ENCODE data around the gene NFATC2.

The NFATC2 gene

DNA sequence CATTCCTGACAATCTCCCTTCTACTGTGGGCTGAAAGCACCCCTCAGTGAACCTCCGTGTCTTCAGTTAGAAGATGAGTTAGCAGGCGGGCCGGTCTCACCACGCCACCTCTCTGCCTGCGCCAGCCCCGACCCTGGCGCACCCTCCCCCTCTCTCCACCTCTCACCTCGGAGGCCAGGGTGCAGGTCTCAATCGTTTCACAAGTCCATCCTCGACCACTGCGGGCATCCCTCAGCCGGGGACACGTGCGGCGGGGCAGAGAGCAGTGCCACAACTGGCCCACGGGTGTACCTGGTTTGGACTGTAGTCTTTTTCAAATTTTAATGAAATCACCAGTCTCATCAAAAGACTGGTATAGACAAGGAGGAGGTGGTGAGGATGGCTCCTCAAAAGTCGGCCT is 34.4 kb downstream of the NFATC2 start:
- Histone ChIP-seq H3K36me3 (ENCODE audit: insufficient read depth, low read length) (no peaks in the 10 kb centered on the region), H3K4me1 (ENCODE audit: insufficient read depth, low read length) (no peaks in the 10 kb centered on the region)

GRCh38 chr20:51507216-51508036 is 35.1 kb downstream of the NFATC2 start:
- Histone ChIP-seq H3K9me3 (ENCODE audit: control insufficient read depth, insufficient read depth, low read length) (no peaks in the 10 kb centered on the region), H3K36me3 (ENCODE audit: insufficient read depth, low read length) (no peaks in the 10 kb centered on the region), H3K4me1 (ENCODE audit: insufficient read depth, low read length) (no peaks in the 10 kb centered on the region), H3K9ac (ENCODE audit: low read depth, low read length) (no peak overlapping the region)

More for the DNA sequence above, 34.4 kb downstream of the NFATC2 start:
- Histone ChIP-seq H3K9me3 (ENCODE audit: control insufficient read depth, insufficient read depth, low read length) (no peaks in the 10 kb centered on the region), H3K9ac (ENCODE audit: low read depth, low read length) (no peak overlapping the region)

GRCh38 chr20:51506527-51507215 is 35.8 kb downstream of the NFATC2 start:
- no peaks in the 10 kb centered on the region for H3K4me1 ChIP-seq (ENCODE audit: insufficient read depth, low read length)
- H3K9me3 ChIP-seq (ENCODE audit: control insufficient read depth, insufficient read depth, low read length), result no peaks in the 10 kb centered on the region
- no peak overlapping the region for H3K9ac ChIP-seq (ENCODE audit: low read depth, low read length)
- H3K36me3 ChIP-seq (ENCODE audit: insufficient read depth, low read length), result no peaks in the 10 kb centered on the region

DNA sequence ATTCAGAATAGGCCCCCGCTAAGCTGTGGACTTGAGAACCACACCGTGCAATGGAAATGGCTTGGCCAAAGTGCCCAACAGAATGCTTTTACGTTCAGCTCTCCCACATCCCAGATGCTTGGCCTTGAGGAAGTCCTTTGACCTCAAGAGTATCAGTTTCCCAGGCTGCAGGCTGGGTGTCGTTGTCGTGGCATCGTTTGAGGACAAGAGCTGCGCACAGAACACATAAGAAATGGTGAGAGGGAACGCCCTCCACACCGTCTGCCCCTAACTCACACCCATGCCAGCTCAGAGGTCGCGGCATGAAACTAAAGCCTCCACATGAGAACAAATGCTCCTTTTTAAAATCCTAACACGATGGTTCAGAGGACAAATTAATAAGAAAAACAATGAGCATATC is 37.0 kb downstream of the NFATC2 start:
- no peaks in the 10 kb centered on the region for H3K36me3 ChIP-seq (ENCODE audit: insufficient read depth, low read length)
- no peaks in the 10 kb centered on the region for H3K9me3 ChIP-seq (ENCODE audit: control insufficient read depth, insufficient read depth, low read length)
- H3K4me1 ChIP-seq (ENCODE audit: insufficient read depth, low read length), result no peaks in the 10 kb centered on the region
- H3K9ac ChIP-seq (ENCODE audit: low read depth, low read length), result no peak overlapping the region

DNA sequence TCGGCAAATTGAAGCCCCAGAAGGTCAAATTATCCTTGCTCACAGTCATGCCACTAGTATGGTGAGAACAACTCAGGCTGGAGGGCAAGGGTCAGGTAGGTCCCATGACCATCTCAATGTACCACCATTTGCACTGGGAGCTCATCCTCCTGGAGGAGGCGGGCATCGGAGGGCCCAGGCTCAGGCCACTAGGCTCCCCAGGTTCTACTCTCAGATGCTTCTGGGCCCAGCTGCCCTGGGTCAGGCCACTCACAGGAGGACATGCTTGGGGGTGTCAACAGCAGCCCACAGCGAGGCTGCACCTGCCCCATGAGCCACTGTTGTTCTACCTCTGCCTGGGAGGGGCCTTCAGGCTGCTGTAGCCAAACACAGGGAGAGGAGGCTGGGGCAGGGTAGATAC is 39.1 kb downstream of the NFATC2 start:
- no peak overlapping the region for H3K9ac ChIP-seq (ENCODE audit: low read depth, low read length)
- no peaks in the 10 kb centered on the region for H3K4me1 ChIP-seq (ENCODE audit: insufficient read depth, low read length)
- H3K36me3 ChIP-seq (ENCODE audit: insufficient read depth, low read length), result no peaks in the 10 kb centered on the region
- H3K9me3 ChIP-seq (ENCODE audit: control insufficient read depth, insufficient read depth, low read length), result no peaks in the 10 kb centered on the region

DNA sequence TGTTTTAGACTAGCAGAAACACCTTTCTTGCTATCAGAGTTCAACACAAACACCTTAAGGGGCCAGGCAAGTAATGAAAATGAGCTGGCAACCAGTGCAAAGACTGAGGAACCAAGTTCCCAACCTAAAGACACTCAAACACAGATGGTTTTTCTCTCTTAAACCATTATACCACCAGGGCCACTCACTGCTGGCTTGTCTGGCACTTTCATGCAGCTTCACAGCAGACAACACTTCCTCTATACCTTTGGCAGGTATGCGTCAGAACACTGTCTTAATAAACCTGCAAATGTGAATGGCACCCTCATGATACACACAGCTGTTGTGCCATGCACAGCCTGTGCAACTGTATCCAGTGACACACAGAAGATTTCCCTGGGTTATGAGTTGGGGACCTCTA is 41.6 kb downstream of the NFATC2 start:
- Histone ChIP-seq H3K9me3 (ENCODE audit: control insufficient read depth, insufficient read depth, low read length) (no peaks in the 10 kb centered on the region), H3K9ac (ENCODE audit: low read depth, low read length) (no peak overlapping the region), H3K4me1 (ENCODE audit: insufficient read depth, low read length) (no peaks in the 10 kb centered on the region; the same call in 1 of the 2 replicates), H3K36me3 (ENCODE audit: insufficient read depth, low read length) (no peaks in the 10 kb centered on the region)

DNA sequence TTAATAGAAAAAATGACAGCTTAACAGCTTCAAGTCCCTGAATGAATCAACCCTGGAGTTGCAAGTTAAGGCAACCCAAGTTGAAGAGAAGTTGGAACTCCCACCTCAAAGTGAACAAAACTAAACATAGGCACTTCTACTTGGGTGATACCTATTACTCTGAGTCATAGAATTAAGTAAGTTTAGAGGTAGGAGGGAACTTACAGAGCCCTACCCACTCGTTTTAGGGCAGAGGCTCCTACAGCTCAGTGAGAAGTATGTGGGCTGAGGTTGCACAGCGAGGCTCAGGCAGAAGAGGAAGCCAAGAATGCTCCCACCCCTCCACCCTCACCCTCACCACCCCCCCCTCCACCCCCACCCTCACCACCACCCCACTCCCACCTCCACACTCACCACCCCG is 42.2 kb downstream of the NFATC2 start:
- no peak overlapping the region for H3K9ac ChIP-seq (ENCODE audit: low read depth, low read length)
- no peaks in the 10 kb centered on the region for H3K36me3 ChIP-seq (ENCODE audit: insufficient read depth, low read length)
- no peaks in the 10 kb centered on the region for H3K9me3 ChIP-seq (ENCODE audit: control insufficient read depth, insufficient read depth, low read length)
- no peaks in the 10 kb centered on the region; the same call in 1 of the 2 replicates for H3K4me1 ChIP-seq (ENCODE audit: insufficient read depth, low read length)

DNA sequence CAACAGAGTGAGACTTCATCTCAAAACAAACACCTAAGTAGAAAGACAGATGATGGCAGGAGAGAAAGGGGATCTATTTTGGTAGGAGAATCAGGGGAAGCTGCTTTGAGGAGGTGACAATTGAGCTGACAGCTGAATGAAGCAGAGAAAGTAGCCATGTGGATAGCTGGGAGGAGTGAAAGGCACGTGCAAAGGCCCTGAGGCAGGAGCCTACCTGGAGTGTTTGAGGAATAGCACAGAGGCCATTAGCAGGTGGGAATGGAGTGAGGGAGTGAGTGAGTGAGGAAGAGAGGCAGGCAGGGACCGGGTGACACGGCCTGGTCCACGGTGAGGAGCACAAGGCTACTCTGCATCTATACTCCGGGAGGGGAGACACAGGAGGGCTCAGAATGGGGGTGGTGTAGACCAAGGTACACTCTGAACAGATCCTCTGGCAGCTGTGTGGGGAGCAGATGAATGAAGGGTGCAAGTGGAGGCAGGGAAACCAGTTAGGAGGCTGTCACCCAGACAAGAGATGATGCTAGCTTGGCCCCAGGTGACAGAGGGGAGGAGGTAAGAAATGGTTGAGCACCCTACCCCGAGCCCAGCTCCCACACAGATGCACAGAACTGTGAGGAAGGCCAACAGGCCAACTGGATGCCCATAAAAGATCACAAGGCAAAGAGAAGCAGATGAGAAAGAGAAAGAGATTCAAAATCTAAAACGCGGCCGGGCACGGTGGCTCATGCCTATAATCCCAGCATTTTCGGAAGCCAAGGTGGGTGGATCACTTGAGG is 43.6 kb downstream of the NFATC2 start:
- Histone ChIP-seq H3K9me3 (ENCODE audit: control insufficient read depth, insufficient read depth, low read length) (no peaks in the 10 kb centered on the region), H3K4me1 (ENCODE audit: insufficient read depth, low read length) (no peaks in the 10 kb centered on the region; the same call in 1 of the 2 replicates), H3K9ac (ENCODE audit: low read depth, low read length) (no peak overlapping the region), H3K36me3 (ENCODE audit: insufficient read depth, low read length) (no peaks in the 10 kb centered on the region)

- Histone ChIP-seq H3K36me3 (ENCODE audit: insufficient read depth, low read length) (no peaks in the 10 kb centered on the region), H3K4me1 (ENCODE audit: insufficient read depth, low read length) (no peaks in the 10 kb centered on the region; the same call in 1 of the 2 replicates), H3K9ac (ENCODE audit: low read depth, low read length) (no peak overlapping the region), H3K9me3 (ENCODE audit: control insufficient read depth, insufficient read depth, low read length) (no peaks in the 10 kb centered on the region)
Measured at GRCh38 chr20:51497542-51498467, 44.7 kb downstream of the NFATC2 start.

DNA sequence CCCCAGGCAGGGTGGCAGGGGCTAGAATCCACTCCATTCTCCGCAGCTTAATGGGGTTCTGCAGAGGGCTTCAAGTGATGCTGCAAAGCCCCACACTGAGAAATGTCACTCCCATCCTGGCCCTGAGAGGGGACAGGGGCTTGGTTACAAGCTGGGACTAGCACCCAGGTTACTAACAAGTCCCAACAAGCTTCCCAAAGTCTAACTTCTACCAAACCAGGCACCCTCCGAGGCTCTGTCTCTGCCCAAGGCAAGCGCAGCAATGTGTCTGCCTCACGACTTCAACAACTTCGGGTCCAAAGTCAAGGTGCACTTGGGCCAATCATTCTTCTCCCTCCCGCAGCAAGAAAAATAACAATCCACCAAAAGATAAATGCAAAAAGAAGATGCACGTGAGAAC is 45.6 kb downstream of the NFATC2 start:
- no peaks in the 10 kb centered on the region for H3K9me3 ChIP-seq (ENCODE audit: control insufficient read depth, insufficient read depth, low read length)
- no peaks in the 10 kb centered on the region; the same call in 1 of the 2 replicates for H3K4me1 ChIP-seq (ENCODE audit: insufficient read depth, low read length)
- no peak overlapping the region for H3K9ac ChIP-seq (ENCODE audit: low read depth, low read length)
- no peaks in the 10 kb centered on the region for H3K36me3 ChIP-seq (ENCODE audit: insufficient read depth, low read length)

GRCh38 chr20:51495921-51496545 is 46.5 kb downstream of the NFATC2 start:
- Histone ChIP-seq H3K36me3 (ENCODE audit: insufficient read depth, low read length) (no peaks in the 10 kb centered on the region), H3K9ac (ENCODE audit: low read depth, low read length) (no peak overlapping the region)

DNA sequence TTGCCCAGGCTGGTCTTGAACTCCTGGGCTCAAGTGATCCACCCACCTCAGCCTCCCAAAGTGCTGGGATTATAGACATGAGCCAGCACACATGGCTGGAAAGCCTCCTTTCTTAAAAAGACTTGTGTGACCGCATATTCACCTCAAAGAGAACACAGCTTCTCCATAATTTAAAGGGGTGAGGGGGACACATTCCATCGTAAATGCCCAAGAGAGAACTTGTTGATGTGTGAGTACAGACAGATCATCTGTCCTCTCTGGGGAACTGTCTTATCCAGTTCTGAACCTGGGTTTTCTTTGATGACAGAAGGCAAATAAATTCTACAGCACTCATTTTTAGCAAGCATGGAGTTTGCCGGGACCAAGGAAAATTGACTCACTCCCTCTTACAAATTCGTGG is 47.2 kb downstream of the NFATC2 start:
- Histone ChIP-seq H3K9ac (ENCODE audit: low read depth, low read length) (no peak overlapping the region), H3K4me1 (ENCODE audit: insufficient read depth, low read length) (no peaks in the 10 kb centered on the region; the same call in 1 of the 2 replicates), H3K36me3 (ENCODE audit: insufficient read depth, low read length) (no peaks in the 10 kb centered on the region), H3K9me3 (ENCODE audit: control insufficient read depth, insufficient read depth, low read length) (no peaks in the 10 kb centered on the region)

More at GRCh38 chr20:51495921-51496545, 46.5 kb downstream of the NFATC2 start:
- H3K4me1 ChIP-seq (ENCODE audit: insufficient read depth, low read length), result no peaks in the 10 kb centered on the region; the same call in 1 of the 2 replicates
- no peaks in the 10 kb centered on the region for H3K9me3 ChIP-seq (ENCODE audit: control insufficient read depth, insufficient read depth, low read length)
